Stimulated activated CD4-positive, alpha-beta T cell treated with anti-CD3 and anti-CD28 coated beads, TNF-alpha, amount 100 ng/mL, for 24 hours (primary cell): ENCODE results near the gene AGFG2.

Source experiments
- DNase-seq, 3 experiments: peaks; one replicate each; pipeline ENCODE4 v3.0.0-alpha.2; 2020; ENCODE audit warnings: low read depth in 3 of 3

Gene AGFG2

DNA sequence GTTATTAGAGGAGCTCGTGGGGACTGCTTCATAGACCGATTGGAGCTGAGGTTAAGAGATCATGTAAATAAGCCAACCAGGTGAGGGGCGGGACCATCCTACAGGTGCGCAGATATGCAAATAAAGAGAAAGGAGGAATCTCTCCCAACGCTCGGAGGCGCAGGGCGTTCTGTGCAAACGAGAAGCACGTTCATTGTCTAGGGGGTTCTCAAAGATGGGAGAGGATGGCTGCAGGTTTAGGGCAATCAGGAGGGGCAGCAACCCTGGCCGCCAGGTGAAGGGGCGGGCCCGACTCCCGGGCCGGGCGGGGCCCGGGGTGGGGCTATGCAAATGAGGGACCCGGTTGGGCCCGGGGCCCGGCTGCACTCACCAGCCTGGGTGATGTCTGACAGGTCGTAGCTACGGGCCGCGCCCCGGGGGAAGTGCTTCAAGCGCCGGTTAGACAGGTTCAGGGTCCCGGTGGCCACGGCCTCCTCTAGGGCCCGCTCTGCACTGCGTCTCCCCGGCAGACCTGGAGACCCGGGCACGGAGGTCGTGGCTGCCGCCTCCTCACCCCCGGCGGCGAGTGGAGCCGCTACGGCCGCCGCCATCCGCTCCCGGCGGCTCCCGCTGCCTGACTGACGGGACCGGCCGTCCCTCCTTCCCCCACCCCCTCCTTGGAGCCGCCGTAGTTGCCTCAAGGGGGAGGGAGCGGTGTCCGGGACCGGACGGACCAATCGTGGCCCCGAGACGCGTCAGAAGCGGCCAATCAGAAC lies 46.7 kb downstream of the AGFG2 start, which contains the start of gene LRCH4:
TSS of gene LRCH4 (minus strand) at position 619 of the 755 bp plus-strand sequence. CDS start at position 590, 29 bp downstream.
- DNase-seq, result peak in 1 of 3 experiments; percentile 56

DNA sequence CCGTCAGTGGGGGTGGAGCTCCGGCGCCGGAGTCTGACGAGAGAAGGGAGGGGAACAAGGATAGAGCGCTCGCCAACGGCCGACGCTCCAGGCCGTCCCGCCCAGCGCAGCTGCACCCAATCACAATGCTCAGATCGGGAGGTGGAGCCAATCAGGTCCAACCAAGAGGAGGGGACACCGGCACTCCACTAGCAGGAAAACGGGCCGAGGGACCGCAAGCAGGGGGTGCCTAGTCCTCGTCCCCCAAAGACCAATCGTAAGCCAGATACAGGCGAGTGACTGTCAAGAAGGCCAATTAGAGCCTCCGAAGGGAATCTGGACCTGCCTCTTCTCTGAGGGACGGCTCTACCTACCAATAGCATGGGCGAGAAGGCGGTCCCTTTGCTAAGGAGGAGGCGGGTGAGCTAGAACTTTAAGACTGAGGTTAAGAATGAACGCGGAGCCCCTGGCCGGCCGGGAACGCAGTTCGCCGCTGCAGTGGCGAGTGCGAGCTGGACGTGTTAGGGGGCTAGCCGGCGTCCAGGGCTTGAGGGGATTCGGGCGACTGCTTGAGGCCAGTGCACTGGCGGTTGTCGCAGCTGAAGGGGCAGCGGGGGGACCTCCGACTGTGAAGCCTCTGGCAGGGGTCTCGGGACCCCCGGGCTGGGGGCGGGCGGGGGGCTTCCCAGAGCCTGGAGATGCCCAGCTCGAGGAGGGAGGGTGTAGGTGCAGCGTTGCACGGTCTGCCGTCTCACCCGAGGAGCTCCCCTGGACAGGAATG lies 47.4 kb downstream of the AGFG2 start, which contains the start of gene FBXO24:
TSS of gene FBXO24 (plus strand) at position 63 of the 760 bp plus-strand sequence. CDS start at position 361, 298 bp downstream.
- DNase-seq, result peak; percentile 98 to 99 (median 99)

DNA sequence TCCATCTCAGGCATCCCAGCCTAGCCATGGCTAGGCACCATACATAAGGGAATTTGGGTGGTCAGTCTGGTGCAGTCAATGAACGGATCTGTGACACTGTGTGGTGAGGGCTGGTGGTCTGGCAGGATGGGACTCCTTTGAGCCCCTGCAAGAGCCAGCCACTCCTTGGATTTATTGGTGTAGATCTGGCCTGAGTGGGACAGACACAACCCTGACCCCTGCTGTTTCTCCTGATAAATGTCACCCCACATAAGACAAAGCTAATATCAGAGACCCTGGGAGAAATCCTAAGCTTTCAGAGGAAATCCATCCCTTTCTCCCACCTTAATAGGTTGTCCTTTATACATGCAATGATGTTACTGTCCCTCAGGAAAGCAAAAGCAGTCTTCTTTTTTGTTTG lies 49.4 kb downstream of the AGFG2 start:
- DNase-seq, result no peak

DNA sequence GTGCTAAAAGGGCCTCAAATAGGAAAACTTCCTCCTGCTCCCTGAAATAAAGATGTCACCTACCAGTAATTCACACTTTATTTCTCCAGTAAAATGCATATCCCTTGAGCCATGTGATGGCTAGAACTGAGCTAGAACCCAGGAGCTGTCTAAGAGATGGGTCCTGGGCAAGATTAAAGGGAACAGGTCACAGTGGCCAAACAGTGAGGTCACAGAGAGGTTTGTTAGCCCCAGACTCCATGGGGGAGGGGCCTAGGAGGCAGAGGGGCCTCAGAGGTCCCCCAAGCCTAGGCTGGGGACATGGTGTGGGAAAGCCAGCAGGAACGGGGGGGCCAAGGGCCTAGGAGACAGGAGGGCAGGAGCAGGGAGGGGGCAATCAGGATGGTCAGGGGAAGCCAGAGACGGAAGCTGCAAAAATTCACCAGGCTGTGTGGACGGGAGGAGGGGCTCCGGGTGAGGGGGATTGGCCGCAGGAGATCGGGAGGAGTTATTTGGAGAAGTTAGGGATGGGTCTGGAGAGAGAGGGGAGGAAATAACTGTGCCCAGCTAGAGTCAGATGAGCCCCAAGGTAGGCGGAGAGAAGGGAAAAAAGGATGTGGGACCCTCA lies 50.4 kb downstream of the AGFG2 start:
- no peak for DNase-seq

DNA sequence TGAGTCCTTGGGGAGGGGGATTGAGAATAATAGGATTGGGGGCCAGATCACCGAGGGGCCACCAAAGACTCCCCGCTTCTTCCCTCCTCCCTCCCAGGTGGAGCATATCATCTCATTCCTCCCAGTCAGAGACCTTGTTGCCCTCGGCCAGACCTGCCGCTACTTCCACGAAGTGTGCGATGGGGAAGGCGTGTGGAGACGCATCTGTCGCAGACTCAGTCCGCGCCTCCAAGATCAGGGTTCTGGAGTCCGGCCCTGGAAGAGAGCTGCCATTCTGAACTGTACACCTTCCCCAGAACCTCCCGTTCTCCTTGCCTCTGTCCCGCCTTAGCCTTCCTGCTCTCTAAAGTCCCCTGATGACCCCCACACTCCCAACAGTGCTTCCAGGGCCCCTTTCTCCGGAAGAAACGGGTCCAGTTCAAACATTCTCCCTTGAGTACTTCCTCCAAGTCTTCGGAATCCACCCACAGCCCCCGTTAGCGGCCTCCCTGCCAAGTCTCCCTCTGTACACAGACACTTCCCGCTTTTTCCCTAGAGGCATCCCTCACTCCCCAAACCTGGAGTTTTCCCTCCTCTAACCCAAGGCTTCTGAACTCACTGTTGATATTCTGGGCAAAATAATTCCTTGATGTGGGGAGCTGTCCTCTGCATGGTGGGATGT lies 51.2 kb downstream of the AGFG2 start:
- DNase-seq, result no peak

DNA sequence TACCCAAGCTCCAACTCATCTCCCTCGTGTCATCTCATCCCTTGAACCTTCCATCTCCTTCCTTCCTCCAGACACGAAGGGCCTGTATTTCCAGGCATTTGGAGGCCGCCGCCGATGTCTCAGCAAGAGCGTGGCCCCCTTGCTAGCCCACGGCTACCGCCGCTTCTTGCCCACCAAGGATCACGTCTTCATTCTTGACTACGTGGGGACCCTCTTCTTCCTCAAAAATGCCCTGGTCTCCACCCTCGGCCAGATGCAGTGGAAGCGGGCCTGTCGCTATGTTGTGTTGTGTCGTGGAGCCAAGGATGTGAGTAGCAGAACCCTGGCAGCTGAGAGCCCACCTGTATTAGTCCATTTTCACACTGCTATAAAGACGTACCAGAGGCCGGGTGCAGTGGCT lies 52.6 kb downstream of the AGFG2 start:
- no peak for DNase-seq

DNA sequence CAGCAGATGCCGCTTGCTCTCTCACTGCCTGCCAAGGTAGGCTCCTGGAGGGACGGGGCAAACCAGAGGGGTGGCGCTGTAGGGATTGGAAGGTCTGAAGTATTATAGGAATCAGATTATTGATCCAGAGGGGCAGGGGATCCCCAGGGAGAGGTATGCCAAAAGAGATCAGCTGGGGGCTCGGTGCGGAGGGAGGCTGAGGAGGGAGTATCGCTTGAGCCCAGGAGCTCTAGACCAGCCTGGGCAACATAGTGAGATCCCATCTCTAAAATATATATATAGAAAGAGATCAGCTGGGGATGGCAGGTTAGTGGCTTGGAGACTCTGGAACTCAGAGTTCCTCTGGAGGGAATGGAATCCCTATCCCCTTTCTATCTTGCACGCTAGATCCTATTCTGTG lies 56.2 kb downstream of the AGFG2 start:
- no peak for DNase-seq

DNA sequence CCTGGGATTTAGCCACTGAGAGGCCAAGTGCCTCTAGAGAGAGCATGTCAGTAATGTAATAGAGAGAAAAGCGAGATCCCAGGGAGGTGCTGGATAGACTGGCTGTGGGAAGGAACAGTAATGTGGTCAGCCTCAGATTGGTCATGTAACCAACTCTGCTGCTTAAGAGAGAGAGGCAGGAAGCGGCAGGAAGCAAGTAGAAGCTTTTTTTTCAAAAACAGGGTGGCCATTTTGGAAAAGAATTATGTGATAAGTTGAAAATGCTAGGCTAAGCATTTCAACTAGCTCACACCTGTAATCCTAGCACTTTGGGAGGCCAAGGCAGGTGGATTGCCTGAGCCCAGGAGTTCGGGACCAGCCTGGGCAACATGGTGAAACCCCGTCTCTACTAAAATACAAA lies 59.4 kb downstream of the AGFG2 start:
- no peak for DNase-seq

DNA sequence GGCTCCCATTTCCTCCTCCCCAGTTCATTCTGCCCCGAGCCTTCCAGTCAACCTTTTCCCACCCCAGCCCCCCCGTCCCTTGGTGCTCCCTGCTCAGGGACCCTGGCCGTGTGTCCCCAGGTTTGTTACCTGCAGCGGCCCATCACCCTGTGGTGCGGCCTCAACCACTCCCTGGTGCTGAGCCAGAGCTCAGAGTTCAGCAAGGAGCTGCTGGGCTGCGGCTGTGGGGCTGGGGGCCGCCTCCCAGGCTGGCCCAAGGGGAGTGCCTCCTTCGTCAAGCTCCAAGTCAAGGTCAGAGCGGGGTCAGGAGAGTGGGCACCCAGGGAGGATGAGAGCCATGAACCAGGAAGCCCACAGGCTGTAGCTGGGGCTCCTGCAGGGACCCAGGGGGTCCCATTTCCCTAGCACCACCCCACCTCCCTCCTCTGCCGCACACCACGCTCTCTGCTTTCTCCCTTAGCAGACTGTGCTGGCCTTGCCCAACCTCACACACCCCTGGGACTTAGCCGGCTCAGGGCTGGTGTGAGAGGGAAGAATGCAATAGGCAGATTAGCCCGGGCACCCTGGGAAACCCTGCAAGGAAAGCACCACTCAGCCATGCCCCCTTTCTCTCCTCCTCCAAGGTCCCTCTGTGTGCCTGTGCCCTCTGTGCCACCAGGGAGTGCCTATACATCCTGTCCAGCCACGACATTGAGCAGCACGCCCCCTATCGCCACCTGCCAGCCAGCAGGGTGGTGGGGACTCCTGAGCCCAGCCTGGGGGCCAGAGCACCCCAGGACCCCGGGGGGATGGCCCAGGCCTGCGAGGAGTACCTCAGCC lies 61.1 kb downstream of the AGFG2 start:
- no peak for DNase-seq

DNA sequence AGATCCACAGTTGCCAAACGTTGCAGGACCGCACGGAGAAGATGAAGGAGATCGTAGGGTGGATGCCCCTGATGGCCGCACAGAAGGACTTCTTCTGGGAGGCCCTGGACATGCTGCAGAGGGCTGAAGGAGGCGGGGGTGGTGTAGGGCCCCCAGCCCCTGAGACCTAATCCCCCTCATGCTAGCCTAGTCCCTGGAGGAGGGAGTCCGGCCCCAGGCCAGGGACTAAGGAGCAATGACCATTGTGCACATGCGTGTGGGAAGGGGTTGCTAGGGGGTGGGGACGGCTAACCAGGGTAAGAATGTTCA lies 61.7 kb downstream of the AGFG2 start:
- no peak for DNase-seq

DNA sequence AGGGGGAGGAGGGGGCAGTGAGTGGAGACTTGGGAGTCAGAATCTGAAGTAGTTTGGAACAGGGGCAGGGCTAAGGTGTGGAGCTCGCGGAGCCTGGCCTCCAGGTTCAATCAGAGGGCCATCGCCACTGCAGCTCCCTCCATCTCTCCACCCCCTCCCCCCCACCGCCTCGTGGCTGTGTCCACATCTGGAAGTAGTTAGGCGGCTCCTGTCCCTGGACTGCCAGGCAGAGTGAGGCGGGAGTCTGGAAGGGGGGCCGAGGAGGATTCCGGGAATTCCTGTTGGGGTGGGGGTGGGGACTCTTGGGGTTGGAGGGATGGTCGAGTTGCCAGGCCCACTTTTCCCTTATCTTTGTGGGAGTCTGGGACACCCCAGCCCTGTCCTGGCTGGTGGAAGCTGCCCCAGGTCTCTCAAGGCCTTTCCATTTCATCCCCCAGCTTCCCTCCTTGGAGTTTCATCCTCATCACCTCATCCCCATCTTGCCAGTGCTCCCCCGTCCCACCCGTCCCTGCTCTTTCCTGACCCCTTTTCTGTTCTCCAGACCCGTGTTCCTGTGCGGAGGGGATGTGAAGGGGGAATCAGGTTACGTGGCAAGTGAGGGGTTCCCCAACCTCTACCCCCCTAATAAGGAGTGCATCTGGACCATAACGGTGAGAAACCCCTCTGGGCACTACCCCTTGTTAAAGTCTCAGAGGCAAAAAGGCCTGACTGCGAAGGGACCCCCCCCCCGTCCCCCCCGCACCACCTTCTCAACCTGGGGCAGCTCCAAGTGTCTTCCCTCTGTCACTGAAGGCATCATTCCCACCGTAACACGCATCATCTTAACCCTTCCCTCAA lies 64.1 kb downstream of the AGFG2 start:
- no peak for DNase-seq

DNA sequence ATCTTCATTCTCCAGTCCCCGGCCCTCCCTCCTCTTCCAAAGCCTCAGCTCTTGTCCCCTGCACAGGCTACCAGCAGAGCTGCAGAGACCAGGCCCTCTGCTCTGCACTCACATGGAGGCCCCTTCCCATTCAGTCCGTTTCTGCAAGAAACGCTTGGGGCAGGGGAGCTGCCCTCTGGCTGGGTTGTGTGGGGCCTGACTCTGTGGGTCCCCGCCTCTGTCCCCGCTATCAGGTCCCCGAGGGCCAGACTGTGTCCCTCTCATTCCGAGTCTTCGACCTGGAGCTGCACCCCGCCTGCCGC lies 64.7 kb downstream of the AGFG2 start:
- DNase-seq, result no peak

DNA sequence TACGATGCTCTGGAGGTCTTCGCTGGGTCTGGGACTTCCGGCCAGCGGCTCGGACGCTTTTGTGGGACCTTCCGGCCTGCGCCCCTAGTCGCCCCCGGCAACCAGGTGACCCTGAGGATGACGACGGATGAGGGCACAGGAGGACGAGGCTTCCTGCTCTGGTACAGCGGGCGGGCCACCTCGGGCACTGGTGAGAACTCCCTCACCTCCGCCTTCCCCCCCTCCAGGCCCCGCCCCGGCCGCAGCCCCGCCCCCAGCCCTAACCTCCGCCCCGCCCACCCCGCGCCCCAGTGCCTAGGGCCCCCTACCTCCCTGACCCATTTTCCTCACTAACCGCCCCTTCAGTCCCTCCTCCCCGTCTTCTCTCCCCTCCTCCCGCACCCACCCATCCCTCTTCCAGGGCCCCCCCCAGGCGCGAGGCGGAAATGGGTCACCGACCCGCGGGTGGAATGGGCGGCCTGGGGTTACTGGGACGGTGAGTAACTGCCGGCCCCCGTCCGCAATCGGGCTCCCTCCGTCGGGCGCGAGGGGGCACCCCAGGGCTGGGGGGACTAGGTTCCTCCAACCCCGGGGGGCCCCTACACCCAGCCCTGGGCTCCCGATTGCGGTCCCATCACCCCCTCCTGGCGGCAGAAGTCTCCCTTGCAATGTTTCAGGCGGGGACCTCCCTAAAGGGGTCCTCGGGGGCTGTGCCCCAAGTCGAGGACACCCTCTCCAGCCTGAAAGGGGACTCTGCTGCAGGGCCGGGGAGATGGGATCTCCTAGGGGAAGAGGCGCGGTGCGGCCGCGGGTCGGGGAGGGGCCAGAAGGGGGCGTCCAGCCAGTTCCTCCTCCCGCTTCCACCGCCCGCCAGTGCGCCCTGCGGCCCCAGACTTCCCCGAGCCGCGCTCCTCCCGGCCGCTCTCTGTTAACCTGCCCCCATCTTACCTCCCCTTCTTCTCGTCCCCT lies 65.3 kb downstream of the AGFG2 start:
- peak in 2 of 3 experiments; percentile 36 to 76 for DNase-seq

DNA sequence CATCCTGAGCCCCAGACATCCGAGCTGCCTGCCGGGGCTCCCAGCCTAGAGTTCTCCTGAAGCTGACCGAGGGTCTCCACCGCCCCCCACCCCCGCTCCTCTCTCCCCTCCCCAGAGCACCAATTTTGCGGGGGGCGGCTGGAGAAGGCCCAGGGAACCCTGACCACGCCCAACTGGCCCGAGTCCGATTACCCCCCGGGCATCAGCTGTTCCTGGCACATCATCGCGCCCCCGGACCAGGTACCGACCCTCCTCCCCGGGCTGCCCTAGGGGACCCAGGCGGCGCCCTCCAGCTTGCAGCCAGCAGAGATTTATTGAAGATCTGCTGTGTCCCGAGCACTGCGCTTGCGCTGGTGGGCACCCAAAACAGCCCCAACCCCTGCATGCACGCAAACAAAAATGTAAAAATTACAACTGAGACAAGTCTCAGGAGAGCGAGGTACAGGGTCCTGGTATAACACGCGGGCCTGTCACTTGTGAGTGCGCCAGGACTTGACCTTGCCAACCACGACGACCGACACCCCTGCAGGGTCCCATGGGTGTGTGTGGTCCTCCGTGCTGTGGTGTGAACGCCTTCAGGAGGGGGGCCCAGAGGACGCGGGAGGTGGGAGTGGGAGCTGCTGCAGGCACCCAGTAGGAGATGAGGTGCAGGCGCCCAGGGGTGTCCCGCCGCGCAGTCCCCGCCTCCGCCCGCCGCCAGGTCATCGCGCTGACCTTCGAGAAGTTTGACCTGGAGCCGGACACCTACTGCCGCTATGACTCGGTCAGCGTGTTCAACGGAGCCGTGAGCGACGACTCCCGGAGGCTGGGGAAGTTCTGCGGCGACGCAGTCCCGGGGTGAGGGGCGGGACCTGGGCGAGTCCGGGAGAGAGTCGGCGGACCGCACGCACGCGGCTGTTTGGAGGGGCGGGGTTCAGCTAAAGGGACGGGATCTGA lies 66.2 kb downstream of the AGFG2 start:
- DNase-seq, result peak in 1 of 3 experiments; percentile 52

DNA sequence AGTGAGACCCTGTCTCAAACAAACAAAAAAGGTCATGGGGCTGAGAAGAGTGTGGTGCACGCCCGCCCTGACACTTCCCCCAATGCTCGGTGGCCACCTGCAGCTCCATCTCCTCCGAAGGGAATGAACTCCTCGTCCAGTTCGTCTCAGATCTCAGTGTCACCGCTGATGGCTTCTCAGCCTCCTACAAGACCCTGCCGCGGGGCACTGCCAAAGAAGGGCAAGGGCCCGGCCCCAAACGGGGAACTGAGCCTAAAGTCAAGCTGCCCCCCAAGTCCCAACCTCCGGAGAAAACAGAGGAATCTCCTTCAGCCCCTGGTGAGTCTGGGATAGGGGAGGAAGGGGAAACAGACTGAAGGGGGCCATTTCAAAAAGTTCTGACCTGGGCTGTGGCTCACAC lies 67.3 kb downstream of the AGFG2 start:
- no peak for DNase-seq

DNA sequence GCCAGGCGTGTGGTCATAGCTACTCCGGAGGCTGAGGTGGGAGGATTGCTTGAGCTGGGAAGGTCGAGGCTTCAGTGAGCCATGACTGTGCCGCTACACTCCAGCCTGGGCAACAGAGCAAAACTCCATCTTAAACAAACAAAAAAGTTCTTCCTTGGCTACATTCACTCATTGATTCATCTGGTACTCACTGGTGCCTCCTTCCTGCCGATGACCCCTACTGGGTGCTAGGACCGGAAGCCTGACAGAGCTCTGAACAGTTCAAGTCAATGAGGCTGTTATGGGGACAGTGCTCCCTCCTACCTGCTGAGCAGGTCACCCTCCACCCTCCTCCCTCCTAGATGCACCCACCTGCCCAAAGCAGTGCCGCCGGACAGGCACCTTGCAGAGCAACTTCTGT lies 68.1 kb downstream of the AGFG2 start:
- no peak for DNase-seq

DNA sequence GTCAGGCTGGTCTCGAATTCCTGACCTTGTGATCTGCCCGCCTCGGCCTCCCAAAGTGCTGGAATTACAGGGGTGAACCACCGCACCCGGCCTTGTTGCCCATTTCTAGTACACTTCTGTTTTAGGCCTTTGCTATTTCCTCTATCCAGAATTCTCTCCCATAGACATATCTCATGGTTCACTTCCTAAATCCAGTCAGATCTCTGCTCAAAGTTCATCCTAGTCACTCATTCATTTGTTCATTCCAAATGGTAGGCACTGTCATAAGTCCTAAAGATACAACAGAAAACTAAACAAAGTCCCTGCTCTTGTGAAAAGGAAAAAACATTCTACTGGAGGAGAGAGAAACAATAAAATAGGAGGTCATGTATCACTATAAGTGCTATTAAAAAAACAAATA lies 71.0 kb downstream of the AGFG2 start:
- no peak for DNase-seq

DNA sequence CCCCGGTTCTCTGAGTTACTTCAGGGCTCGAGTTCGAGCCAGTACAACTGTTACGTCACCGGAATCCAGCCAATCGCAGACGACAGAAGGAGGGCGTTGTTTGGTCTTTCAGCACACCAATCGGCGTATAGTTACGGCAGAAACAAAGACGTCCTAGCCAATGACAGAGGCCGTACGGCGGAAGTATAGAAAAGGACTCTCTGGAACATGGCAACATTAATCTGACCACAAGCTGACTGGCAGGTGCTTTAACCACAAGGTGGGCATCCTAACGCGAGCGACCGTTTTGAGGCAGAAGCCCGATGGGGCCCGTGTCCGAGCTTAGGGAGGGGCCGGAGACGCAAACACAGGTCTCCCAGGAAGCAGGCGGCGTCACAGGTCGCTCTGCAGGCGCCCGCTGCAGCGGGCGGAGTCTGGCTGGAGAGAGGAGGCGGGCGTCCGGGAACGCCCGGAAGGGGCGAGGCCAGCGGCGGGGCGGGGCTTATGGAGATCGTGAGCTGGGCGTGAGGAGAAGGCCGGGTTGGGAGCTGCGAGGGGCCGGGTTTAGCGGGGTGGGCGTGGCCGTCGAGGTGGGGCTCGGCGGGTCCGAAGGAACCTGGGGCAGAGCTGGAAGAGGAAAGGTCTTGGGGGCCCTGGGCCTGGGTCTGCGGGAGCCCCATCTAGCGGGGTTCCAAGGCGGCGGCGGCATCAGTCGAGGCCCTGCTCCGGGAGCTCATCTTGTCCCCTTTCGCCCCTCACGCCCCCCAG lies 73.2 kb downstream of the AGFG2 start, which contains the start of gene MOSPD3:
TSS of gene MOSPD3 (plus strand) at position 558 of the 747 bp plus-strand sequence. CDS start 252 bp downstream, outside the sequence.
- DNase-seq, result peak; percentile 96 to 98 (median 98)
